GM23338 (cell line): ENCODE measurements around the gene AP4S1. TPM values are rescaled to one million over a fixed set of nuclear protein-coding genes. Genes with fewer than 3 reads are reported as not detected.

Source experiments
- ATAC-seq: fragments of 200-7000 bp; cut with Tn5 transposase; 3 replicates; pipeline ENCODE4 v1.9.1; 2020
- DNase-seq: peaks from one replicate; pipeline ENCODE4 v3.0.0-alpha.2; 2015; ENCODE audit warnings: low spot score
- H2AFZ ChIP-seq: fragments of 200-600 bp; sonication (generic); 2 replicates; pipeline ENCODE4 v1.8.0; 2016; ENCODE audit warnings: antibody characterized with exemption, mild to moderate bottlenecking, moderate library complexity
- H3F3A ChIP-seq: fragments of 200-600 bp; sonication (generic); replicated peaks from 2 replicates; pipeline ENCODE4 v1.8.0; 2017; ENCODE audit warnings: antibody characterized with exemption, mixed run types, low read depth
- H3K27ac ChIP-seq: fragments of 200-600 bp; sonication (generic); 2 replicates; pipeline ENCODE4 v1.6.1; 2016; ENCODE audit warnings: low read depth
- H3K27me3 ChIP-seq: fragments of 200-600 bp; sonication (generic); 2 replicates; pipeline ENCODE4 v1.8.0; 2016; ENCODE audit warnings: mild to moderate bottlenecking, mixed run types, moderate library complexity; ENCODE audit not compliant: insufficient read depth
- H3K36me3 ChIP-seq: fragments of 200-600 bp; sonication (generic); 2 replicates; pipeline ENCODE4 v1.8.0; 2016; ENCODE audit warnings: mild to moderate bottlenecking; ENCODE audit not compliant: insufficient read depth
- H3K4me1 ChIP-seq: fragments of 200-600 bp; sonication (generic); 2 replicates; pipeline ENCODE4 v1.8.0; 2016; ENCODE audit warnings: mild to moderate bottlenecking, moderate library complexity; ENCODE audit not compliant: insufficient read depth
- H3K4me2 ChIP-seq: fragments of 200-600 bp; sonication (generic); 2 replicates; pipeline ENCODE4 v1.7.1; 2017; ENCODE audit warnings: mixed run types
- H3K4me3 ChIP-seq: fragments of 200-600 bp; sonication (generic); 2 replicates; pipeline ENCODE4 v1.6.1; 2016; ENCODE audit warnings: mixed run types
- H3K79me2 ChIP-seq: fragments of 200-600 bp; sonication (generic); replicated peaks from 2 replicates; pipeline ENCODE4 v1.8.0; 2017; ENCODE audit warnings: mild to moderate bottlenecking; ENCODE audit not compliant: insufficient read depth
- H3K9me2 ChIP-seq: fragments of 200-600 bp; sonication (generic); 2 replicates; pipeline ENCODE4 v1.8.0; 2017; ENCODE audit not compliant: insufficient read depth
- H4K20me1 ChIP-seq: fragments of 200-600 bp; sonication (generic); replicated peaks from 2 replicates; pipeline ENCODE4 v1.8.0; 2017; ENCODE audit warnings: mild to moderate bottlenecking; ENCODE audit not compliant: insufficient read depth
- H3K27ac Mint-ChIP-seq: 2 replicates; pipeline ENCODE4 v1.8.0; 2020; ENCODE audit warnings: inconsistent platforms, mild to moderate bottlenecking, moderate library complexity, mixed read lengths
- H3K27me3 Mint-ChIP-seq: 3 replicates; pipeline ENCODE4 v1.8.0; 2022; ENCODE audit warnings: low read depth, mild to moderate bottlenecking, moderate library complexity, mixed read lengths, inconsistent platforms; ENCODE audit not compliant: insufficient read depth, poor library complexity
- H3K36me3 Mint-ChIP-seq: 3 replicates; pipeline ENCODE4 v1.8.0; 2021; ENCODE audit warnings: low read depth, mild to moderate bottlenecking, inconsistent platforms, moderate library complexity, mixed read lengths
- H3K4me1 Mint-ChIP-seq: 3 replicates; pipeline ENCODE4 v1.8.0; 2020; ENCODE audit warnings: mild to moderate bottlenecking, inconsistent platforms, mixed read lengths
- H3K4me3 Mint-ChIP-seq: 3 replicates; pipeline ENCODE4 v1.8.0; 2021; ENCODE audit warnings: moderate library complexity, mild to moderate bottlenecking, inconsistent platforms, mixed read lengths
- H3K9me3 Mint-ChIP-seq: 3 replicates; pipeline ENCODE4 v1.8.0; 2020; ENCODE audit warnings: moderate library complexity, mild to moderate bottlenecking, inconsistent platforms, mixed read lengths
- CREB1 ChIP-seq: fragments of 250-450 bp; sonication (Bioruptor Pico); IDR thresholded peaks from 2 replicates; pipeline ENCODE4 v1.5.0; 2020; ENCODE audit warnings: low read depth, mild to moderate bottlenecking, moderate library complexity
- EZH2 ChIP-seq: fragments of 200-600 bp; sonication (generic); IDR thresholded peaks from one replicate; pipeline ENCODE4 v1.8.0; 2017; ENCODE audit warnings: antibody characterized with exemption, mild to moderate bottlenecking, low read depth; ENCODE audit not compliant: unreplicated experiment
- EZH2phosphoT487 ChIP-seq: fragments of 200-600 bp; sonication (generic); IDR thresholded peaks from one replicate; pipeline ENCODE4 v1.8.1; 2018; ENCODE audit warnings: antibody characterized with exemption; ENCODE audit not compliant: unreplicated experiment
- JUNB ChIP-seq: IDR thresholded peaks from one replicate; pipeline ENCODE4 v1.6.1; 2016; ENCODE audit warnings: antibody characterized with exemption; ENCODE audit not compliant: unreplicated experiment
- NANOG ChIP-seq: IDR thresholded peaks from 2 replicates; pipeline ENCODE4 v1.6.1; 2016; ENCODE audit warnings: antibody characterized with exemption, borderline replicate concordance
- POLR2AphosphoS5 ChIP-seq: IDR thresholded peaks from 2 replicates; pipeline ENCODE4 v1.6.1; 2016; ENCODE audit warnings: antibody characterized with exemption, low read depth
- STAT1 ChIP-seq: IDR thresholded peaks from one replicate; pipeline ENCODE4 v1.6.1; 2016; ENCODE audit warnings: antibody characterized with exemption; ENCODE audit not compliant: unreplicated experiment
- ZNF114 ChIP-seq: fragments of 250-450 bp; sonication (Bioruptor Pico); IDR thresholded peaks from 2 replicates; pipeline ENCODE4 v1.5.0; 2020; ENCODE audit warnings: mild to moderate bottlenecking, moderate library complexity
- ZNF331 ChIP-seq: fragments of 250-450 bp; sonication (Bioruptor Pico); IDR thresholded peaks from 2 replicates; pipeline ENCODE4 v1.5.0; 2020; ENCODE audit warnings: low read depth, mild to moderate bottlenecking, moderate library complexity
- polyA plus RNA-seq: library from polyadenylated mRNA; unstranded; fragments of >200 nt; fragmentation: Nextera tagmentation; extraction: Ambion mirVana; gene quantifications from 2 replicates; pipeline ENCODE4 v1.2.1, GENCODE V29; 2016
- total RNA-seq: library from RNA; depleted of rRNA; stranded (reverse); fragments of >200 nt; shearing (Covaris generic); gene quantifications from 2 replicates; pipeline ENCODE4 v1.2.3, GENCODE V29; 2014
- TF ChIP-seq, protein P1 (sequence below), 2 experiments: fragments of 200-600 bp in 1 of 2; sonication (generic) in 1 of 2; conservative IDR thresholded peaks; 2 replicates each; pipeline versions ENCODE4 v1.5.1 to v1.6.1; 2016 to 2017; ENCODE audit warnings: antibody characterized with exemption in 2 of 2, low read depth in 2 of 2, mild to moderate bottlenecking in 2 of 2, moderate library complexity in 1 of 2
- TF ChIP-seq, protein P2 (sequence below): fragments of 250-450 bp; sonication (Bioruptor Pico); IDR thresholded peaks from 2 replicates; pipeline ENCODE4 v1.5.0; 2020; ENCODE audit warnings: mild to moderate bottlenecking, moderate library complexity
- TF ChIP-seq, protein P3 (sequence below): IDR thresholded peaks from one replicate; pipeline ENCODE4 v1.6.1; 2018; ENCODE audit warnings: antibody characterized with exemption; ENCODE audit not compliant: unreplicated experiment
- TF ChIP-seq, protein P4 (sequence below): IDR thresholded peaks from 2 replicates; pipeline ENCODE4 v1.6.1; 2016; ENCODE audit warnings: antibody characterized with exemption

The AP4S1 gene
- total and polyA plus RNA-seq, 2 experiments from 2014 or later, result 13.4 to 15.7 TPM

DNA sequence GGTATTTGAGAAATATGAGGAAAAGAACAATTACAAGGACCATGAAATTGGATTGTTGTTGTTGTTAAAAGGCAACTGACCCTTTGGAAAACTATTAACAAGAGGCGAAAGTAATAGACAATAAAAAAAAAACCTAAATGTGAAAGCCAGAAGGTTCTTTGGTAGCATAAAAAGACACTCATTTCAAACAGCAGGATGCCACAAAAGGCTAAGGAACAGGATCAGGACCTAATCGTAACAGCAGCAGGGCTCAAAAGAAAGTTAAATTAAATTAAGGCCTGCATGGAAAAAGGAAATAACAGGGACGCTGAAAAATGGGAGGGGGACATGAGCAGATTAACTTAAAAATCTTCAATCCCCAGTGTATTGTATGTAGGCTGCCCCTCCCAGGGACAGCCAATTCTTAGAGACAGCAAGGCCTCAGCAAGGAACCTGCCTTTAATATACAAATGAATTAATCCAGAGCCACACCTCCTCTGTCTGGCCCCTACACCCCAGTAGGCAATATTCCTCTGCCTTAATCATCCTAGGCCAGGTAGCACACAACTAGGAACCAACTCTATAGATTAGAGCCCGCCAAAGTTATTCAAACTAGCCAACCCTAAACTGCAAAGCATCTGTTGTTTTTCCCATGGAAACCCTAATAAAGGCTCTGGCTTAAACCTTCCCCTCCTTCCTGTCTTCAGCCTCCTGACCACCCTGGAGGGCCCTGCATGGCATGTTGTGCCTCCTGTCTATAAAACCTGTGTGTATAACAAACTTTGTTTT is 28.4 kb upstream of the AP4S1 start:
- DNase-seq, result peak; percentile 36
- Mint-ChIP-seq H3K27ac (peak overlapping the region; percentile 21; the same call in 1 of the 2 replicates), H3K4me1 (peaks cover 58% of the 10 kb centered on the region), H3K27me3 (peaks cover 6% of the 10 kb centered on the region), H3K9me3 (peaks cover 11% of the 10 kb centered on the region; the same call in 2 of the 3 replicates), H3K4me3 (peak overlapping the region; percentile 30), H3K36me3 (peaks cover 28% of the 10 kb centered on the region; the same call in 2 of the 3 replicates)
- TF ChIP-seq STAT1, result no peak
- TF ChIP-seq EZH2phosphoT487, result no peak
- TF ChIP-seq, protein P1, sequence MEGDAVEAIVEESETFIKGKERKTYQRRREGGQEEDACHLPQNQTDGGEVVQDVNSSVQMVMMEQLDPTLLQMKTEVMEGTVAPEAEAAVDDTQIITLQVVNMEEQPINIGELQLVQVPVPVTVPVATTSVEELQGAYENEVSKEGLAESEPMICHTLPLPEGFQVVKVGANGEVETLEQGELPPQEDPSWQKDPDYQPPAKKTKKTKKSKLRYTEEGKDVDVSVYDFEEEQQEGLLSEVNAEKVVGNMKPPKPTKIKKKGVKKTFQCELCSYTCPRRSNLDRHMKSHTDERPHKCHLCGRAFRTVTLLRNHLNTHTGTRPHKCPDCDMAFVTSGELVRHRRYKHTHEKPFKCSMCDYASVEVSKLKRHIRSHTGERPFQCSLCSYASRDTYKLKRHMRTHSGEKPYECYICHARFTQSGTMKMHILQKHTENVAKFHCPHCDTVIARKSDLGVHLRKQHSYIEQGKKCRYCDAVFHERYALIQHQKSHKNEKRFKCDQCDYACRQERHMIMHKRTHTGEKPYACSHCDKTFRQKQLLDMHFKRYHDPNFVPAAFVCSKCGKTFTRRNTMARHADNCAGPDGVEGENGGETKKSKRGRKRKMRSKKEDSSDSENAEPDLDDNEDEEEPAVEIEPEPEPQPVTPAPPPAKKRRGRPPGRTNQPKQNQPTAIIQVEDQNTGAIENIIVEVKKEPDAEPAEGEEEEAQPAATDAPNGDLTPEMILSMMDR (conservative IDR thresholded peaks at IDR 0.05; ENCODE audit: low read depth in 2 of 2), result no peak
- no peak for TF ChIP-seq CREB1 (CRISPR knock-in tag)
- TF ChIP-seq, protein P2, sequence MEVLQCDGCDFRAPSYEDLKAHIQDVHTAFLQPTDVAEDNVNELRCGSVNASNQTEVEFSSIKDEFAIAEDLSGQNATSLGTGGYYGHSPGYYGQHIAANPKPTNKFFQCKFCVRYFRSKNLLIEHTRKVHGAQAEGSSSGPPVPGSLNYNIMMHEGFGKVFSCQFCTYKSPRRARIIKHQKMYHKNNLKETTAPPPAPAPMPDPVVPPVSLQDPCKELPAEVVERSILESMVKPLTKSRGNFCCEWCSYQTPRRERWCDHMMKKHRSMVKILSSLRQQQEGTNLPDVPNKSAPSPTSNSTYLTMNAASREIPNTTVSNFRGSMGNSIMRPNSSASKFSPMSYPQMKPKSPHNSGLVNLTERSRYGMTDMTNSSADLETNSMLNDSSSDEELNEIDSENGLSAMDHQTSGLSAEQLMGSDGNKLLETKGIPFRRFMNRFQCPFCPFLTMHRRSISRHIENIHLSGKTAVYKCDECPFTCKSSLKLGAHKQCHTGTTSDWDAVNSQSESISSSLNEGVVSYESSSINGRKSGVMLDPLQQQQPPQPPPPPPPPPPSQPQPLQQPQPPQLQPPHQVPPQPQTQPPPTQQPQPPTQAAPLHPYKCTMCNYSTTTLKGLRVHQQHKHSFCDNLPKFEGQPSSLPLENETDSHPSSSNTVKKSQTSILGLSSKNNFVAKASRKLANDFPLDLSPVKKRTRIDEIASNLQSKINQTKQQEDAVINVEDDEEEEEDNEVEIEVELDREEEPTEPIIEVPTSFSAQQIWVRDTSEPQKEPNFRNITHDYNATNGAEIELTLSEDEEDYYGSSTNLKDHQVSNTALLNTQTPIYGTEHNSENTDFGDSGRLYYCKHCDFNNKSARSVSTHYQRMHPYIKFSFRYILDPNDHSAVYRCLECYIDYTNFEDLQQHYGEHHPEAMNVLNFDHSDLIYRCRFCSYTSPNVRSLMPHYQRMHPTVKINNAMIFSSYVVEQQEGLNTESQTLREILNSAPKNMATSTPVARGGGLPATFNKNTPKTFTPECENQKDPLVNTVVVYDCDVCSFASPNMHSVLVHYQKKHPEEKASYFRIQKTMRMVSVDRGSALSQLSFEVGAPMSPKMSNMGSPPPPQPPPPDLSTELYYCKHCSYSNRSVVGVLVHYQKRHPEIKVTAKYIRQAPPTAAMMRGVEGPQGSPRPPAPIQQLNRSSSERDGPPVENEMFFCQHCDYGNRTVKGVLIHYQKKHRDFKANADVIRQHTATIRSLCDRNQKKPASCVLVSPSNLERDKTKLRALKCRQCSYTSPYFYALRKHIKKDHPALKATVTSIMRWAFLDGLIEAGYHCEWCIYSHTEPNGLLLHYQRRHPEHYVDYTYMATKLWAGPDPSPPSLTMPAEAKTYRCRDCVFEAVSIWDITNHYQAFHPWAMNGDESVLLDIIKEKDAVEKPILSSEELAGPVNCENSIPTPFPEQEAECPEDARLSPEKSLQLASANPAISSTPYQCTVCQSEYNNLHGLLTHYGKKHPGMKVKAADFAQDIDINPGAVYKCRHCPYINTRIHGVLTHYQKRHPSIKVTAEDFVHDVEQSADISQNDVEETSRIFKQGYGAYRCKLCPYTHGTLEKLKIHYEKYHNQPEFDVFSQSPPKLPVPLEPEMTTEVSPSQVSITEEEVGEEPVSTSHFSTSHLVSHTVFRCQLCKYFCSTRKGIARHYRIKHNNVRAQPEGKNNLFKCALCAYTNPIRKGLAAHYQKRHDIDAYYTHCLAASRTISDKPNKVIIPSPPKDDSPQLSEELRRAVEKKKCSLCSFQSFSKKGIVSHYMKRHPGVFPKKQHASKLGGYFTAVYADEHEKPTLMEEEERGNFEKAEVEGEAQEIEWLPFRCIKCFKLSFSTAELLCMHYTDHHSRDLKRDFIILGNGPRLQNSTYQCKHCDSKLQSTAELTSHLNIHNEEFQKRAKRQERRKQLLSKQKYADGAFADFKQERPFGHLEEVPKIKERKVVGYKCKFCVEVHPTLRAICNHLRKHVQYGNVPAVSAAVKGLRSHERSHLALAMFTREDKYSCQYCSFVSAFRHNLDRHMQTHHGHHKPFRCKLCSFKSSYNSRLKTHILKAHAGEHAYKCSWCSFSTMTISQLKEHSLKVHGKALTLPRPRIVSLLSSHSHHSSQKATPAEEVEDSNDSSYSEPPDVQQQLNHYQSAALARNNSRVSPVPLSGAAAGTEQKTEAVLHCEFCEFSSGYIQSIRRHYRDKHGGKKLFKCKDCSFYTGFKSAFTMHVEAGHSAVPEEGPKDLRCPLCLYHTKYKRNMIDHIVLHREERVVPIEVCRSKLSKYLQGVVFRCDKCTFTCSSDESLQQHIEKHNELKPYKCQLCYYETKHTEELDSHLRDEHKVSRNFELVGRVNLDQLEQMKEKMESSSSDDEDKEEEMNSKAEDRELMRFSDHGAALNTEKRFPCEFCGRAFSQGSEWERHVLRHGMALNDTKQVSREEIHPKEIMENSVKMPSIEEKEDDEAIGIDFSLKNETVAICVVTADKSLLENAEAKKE (CRISPR knock-in tag), result no peak
- no peak for TF ChIP-seq NANOG
- no peak for TF ChIP-seq POLR2AphosphoS5
- TF ChIP-seq JUNB, result no peak
- no peak for TF ChIP-seq ZNF114 (CRISPR knock-in tag)
- TF ChIP-seq, protein P3, sequence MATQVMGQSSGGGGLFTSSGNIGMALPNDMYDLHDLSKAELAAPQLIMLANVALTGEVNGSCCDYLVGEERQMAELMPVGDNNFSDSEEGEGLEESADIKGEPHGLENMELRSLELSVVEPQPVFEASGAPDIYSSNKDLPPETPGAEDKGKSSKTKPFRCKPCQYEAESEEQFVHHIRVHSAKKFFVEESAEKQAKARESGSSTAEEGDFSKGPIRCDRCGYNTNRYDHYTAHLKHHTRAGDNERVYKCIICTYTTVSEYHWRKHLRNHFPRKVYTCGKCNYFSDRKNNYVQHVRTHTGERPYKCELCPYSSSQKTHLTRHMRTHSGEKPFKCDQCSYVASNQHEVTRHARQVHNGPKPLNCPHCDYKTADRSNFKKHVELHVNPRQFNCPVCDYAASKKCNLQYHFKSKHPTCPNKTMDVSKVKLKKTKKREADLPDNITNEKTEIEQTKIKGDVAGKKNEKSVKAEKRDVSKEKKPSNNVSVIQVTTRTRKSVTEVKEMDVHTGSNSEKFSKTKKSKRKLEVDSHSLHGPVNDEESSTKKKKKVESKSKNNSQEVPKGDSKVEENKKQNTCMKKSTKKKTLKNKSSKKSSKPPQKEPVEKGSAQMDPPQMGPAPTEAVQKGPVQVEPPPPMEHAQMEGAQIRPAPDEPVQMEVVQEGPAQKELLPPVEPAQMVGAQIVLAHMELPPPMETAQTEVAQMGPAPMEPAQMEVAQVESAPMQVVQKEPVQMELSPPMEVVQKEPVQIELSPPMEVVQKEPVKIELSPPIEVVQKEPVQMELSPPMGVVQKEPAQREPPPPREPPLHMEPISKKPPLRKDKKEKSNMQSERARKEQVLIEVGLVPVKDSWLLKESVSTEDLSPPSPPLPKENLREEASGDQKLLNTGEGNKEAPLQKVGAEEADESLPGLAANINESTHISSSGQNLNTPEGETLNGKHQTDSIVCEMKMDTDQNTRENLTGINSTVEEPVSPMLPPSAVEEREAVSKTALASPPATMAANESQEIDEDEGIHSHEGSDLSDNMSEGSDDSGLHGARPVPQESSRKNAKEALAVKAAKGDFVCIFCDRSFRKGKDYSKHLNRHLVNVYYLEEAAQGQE, result no peak
- TF ChIP-seq, protein P4, sequence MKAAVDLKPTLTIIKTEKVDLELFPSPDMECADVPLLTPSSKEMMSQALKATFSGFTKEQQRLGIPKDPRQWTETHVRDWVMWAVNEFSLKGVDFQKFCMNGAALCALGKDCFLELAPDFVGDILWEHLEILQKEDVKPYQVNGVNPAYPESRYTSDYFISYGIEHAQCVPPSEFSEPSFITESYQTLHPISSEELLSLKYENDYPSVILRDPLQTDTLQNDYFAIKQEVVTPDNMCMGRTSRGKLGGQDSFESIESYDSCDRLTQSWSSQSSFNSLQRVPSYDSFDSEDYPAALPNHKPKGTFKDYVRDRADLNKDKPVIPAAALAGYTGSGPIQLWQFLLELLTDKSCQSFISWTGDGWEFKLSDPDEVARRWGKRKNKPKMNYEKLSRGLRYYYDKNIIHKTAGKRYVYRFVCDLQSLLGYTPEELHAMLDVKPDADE, result no peak
- no peak for TF ChIP-seq EZH2
- TF ChIP-seq ZNF331 (CRISPR knock-in tag), result no peak
- Histone ChIP-seq H4K20me1 (peaks cover 37% of the 10 kb centered on the region), H3K79me2 (peaks cover 100% of the 10 kb centered on the region), H3K9me2 (no peaks in the 10 kb centered on the region; the same call in 1 of the 2 replicates), H3F3A (peaks cover 14% of the 10 kb centered on the region; the same call in 1 of the 2 replicates), H3K27me3 (no peaks in the 10 kb centered on the region), H3K4me3 (peak overlapping the region; percentile 26; the same call in 1 of the 2 replicates), H2AFZ (no peak overlapping the region), H3K36me3 (no peaks in the 10 kb centered on the region; the same call in 1 of the 2 replicates), H3K4me2 (peak overlapping the region; percentile 55), H3K27ac (peak overlapping the region; percentile 83), H3K4me1 (peaks cover 65% of the 10 kb centered on the region)
- peak; percentile 94 for ATAC-seq
